GM15510 (cell line): ENCODE measurements around the gene TUNAR.

ENCODE experiments used
- POLR2A ChIP-seq: IDR thresholded peaks from 3 replicates; pipeline ENCODE4 v1.6.1; 2011; ENCODE audit warnings: borderline replicate concordance; ENCODE audit not compliant: insufficient read length; ENCODE audit errors: extremely low read depth

The TUNAR gene

DNA sequence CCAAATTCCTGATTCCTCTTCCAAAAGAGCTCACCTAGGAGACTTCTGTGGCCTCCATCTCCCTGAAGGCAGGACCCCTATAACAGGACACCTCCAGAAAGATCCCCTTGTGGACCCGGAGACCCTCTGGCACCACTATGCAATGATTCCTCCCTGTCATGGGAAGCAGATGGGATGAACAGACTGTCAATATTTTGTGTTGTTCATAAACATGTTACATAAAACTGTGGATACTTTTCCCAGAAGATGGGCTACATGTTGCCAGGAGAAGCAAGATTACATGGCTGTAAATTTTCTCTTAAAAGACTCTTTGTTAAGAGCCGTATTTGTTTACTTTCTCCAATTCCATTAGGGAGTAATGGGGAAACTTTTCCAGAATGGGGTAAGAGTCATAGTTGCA, 52.1 kb downstream of the TUNAR start:
- TF ChIP-seq POLR2A = no peak

DNA sequence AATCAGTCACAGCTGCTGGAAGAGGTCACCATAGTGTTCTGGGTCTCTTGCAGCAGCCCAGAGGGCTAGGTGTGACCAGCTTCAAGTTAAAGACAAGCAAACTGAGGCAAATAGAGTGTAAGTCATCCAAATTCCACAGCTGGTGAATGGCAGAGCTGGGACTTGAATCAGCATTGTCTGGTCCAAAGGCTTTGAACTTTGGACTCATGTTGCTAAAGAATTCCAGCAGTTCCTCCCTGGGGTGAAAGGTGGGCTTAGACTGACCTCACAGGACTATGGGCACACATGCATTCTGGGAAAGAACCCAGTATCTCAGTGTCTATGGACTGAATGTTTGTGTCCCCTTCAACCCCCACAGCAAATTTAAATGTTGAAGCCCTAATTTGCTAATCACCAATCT, 54.8 kb downstream of the TUNAR start:
- no peak for TF ChIP-seq POLR2A

DNA sequence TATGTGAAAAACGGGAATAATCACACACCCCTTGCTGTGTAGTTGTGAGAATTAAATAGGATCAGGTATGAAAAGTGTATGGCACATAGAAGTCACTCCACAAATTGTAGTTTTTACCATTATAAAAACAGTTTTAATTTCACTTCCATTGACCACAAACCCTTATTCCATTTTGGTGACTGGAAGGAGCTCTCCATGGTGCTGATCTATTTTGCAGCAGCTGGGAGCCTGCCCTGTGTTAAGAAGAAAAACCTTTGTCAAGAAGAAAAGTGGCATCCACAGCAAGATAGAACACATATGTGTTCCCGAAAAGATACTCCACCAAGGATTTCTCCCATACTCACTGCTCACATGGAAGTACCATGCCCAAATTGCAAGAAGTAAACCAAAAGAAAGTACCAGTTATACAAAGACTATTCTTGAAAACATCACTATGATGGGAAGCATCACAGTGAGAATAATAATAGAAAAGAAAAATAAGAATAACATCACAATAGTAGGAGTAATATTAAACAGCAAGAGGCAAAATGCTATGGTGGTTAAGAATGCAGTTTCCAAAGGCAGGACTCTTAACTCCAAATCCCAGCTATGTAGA, 58.7 kb downstream of the TUNAR start:
- TF ChIP-seq POLR2A = no peak

DNA sequence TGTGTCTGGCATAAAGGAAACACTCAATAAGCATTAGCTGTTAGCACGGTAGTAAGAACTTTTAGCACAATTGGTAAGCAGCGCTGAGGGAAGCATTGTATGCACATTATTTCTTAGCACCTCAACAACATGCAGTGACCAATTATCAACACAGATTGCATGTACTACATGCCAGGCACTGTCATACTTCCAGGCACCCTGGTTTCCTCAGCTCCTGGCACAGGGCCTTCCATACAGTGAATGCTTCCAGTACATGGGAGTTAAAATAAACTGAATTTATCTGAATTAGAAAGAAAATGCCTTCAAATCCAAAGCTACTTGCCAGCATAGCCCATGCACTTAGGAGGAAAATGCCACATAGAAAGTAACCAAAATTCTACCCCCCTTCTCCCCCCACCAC, 59.4 kb downstream of the TUNAR start:
- TF ChIP-seq POLR2A = no peak

DNA sequence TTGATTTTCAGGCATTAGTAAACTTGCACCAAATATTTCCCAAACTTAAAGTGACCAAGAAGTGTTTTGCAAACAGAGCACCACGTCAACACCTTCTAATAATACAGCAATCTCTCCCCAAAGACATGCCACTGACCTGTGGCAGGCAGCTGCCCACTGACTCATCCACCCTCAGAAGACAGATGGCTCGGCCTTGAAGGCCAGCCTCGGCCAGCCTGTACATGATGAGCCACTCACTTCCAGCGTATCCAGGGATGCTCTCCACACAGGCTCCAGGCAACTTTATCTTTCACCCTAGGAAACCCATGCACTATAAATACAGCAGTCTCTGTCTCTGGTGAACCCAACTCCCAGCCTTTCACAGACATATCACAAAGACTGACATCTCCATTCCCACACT, 62.7 kb downstream of the TUNAR start:
- no peak for TF ChIP-seq POLR2A

DNA sequence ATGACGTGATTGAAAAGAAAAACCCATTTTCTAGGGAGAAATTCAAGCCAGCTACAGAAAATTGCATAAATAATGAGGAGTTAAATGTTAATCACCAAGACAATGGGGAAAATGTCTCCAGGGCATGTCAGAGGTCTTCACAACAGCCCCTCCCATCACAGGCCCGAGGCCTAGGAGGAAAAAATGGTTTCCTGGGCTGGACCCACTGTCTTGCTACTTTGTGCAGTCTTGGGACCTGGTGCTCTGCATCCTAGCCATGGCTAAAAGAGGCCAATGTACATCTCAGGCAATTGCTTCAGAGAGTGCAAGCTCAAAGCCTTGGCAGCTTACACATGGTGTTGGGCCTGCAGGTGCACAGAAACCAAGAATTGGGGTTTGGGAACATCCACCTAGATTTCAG, 65.3 kb downstream of the TUNAR start:
- TF ChIP-seq POLR2A = no peak

DNA sequence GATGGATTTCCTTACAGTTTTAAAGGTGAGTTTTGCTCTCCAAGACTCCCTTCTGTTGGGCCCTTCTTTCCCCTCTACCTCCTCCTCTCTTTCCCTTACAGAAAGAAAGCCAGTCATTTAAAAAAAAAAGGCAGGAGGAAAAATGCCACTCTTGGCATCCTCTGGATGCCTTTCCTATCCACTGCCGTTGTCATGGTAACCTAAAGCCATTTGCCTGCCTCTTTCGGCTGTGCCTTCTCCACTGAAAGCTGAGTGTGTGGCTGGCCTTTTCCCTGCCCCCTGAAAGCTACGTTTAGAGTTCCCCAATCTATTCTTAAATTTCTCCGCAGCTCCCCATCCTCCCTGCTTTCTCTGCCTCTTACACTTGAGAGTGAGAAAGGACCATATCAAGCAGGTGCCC, 67.1 kb downstream of the TUNAR start:
- TF ChIP-seq POLR2A = no peak

DNA sequence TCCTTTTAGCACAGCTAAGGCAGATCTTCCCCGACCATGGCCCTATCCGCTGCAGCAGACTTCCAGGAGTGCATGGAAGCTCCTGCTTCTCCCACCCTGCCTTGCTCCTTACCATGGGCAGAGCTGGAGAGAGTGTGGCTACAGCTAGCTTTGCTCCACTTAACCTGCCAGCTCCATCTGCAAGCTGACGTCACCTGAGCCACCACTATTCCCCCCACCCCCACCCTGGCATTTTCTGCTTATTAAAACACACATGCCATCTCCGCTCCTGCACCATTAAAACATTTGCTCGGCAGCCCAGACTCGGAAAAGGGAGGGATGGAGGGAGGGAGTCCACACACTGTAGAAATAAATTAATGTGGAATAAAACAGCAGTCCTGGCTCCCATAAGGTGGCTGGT, 67.8 kb downstream of the TUNAR start:
- TF ChIP-seq POLR2A = no peak

DNA sequence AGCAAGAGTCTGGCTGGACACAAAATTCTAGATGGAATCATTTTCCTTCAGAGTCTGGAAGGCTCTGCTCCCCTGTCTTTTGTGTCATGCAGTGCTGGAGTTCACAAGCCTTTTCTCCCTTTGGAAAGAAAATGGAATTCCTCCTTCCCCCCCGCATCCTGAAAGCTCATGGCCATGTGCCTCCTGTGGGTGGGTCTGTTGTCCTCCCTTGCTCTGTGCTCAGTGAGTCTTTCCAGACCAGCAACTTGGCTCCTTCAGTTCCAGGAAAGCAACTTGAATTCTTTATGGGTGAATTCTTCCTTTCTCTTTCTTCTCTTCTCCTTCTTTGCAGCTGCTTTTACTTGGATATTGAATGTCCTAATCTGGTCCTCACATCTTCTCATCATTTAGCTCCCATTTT, 70.2 kb downstream of the TUNAR start:
- no peak for TF ChIP-seq POLR2A

DNA sequence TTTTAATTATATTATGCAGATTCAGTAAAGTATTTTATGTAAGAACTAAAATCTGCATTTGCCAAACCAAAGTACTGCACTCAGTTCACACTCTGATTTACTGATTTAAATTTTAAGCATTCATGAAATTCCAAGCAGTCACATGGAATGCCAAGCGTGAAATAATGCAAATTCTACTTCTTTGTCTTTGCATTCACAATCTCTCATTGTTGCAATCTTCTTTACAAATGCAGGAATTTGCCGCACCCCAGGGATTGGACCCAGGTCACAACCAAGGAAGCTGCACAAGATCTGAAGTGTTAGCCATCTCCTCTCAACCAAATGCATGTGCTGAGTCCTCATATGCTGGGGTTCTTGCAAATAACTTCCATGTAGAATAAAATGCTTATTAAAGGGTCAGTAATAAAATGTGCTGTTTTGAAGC, 71.9 kb downstream of the TUNAR start:
- TF ChIP-seq POLR2A = no peak

DNA sequence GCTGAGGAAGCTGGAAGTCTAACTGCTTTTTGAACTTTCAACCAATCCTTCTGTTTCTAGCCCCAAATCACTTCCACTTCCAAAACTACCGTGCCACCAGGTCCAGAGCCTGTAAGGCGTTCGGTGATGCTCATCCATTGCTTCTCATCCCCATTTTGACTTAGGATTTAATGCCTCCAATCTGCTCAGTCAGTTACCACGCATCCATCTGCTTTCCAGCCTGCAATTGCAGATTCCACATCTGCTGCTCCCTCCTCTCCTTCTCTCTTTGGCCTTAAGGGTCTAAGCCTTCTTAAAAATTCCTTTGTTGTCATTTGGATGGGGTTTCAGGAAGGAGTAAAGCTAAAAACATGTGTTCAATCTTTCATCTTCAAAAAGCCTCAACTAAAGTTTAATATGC, 74.7 kb downstream of the TUNAR start:
- TF ChIP-seq POLR2A = no peak

DNA sequence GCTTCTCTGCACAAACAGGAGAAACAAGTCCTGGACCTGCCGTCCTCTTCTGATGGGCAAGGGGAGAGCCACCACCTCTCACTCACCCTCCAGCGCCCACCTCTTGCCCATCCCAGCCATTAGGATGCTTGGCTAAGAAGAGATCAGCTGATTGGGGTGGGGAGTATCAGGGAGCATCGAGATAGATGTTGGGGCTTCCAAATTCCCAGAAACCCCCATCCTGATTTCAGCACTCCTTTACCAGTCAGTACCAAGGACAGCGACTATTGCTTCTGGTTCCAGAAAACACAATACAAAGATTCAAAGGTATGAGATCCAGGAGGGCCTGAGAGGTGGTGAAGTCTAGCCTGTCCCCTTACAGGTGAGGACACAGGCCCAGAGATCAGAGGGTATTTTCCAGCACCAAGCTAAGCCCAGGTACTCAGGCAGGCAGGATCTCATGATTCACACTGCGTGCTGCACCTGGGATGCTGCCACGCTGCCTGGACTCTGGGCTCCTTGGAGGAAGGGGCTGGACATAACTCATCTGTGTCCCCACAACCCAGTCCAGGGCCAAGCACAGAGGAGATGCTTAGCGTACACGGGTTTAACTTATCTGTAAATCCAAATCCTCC, 76.6 kb downstream of the TUNAR start:
- TF ChIP-seq POLR2A = no peak

DNA sequence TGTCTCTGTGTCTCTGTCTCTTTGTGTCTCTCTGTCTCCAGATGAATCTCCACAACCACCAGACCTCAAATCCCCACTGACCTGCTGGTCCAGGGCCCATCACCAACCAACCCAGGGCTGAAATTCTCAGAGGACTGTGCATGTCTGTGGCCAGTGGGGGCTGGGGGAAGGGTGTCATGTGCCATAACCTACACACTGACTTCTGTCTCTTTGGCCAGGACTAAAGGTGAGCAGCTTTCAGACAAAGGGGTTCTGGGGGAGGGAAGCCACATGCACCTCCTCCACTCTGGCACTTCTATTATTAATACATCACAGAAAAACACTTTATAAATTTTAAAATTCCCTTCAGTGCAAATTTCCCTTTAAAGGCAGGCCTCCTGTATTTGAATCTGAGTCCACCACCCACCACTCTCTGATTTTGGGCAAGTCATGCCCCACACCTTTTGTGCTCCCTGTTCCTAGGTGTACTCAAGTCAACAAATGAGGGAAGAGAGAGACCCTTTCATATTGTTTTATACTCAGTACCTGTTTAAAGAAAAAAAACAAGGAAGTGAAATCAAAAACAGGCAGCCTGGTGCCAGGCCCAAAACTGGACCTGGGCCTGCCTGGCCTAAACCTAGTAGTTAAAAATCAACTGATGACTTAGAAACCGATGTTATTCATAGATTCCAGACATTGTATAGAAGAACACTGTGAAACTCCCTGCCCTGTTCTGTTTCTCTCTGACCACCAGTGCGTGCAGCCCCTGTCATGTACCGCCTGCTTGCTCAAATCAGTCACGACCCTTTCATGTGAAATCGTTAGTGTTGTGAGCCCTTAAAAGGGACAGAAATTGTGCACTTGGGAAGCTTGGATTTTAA, 80.2 kb downstream of the TUNAR start:
- no peak for TF ChIP-seq POLR2A

DNA sequence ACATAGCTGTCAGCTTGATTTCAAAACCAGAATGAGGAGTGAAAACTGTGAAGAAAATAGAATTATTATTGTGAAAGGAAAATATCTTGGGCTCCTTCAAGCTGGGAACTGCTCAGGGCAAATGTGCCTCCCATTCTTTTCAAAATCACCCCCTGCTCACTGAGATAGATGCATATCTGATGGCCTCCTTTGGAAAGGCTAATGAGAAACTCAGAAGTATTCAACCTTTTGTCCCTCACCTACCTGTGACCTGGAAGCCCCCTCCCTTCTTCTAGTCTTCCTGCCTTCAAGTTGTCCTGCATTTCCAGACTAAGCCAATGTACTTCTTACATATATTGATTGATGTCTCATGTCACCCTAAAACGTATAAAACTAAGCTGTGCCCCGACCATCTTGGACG, 81.5 kb downstream of the TUNAR start:
- no peak for TF ChIP-seq POLR2A

DNA sequence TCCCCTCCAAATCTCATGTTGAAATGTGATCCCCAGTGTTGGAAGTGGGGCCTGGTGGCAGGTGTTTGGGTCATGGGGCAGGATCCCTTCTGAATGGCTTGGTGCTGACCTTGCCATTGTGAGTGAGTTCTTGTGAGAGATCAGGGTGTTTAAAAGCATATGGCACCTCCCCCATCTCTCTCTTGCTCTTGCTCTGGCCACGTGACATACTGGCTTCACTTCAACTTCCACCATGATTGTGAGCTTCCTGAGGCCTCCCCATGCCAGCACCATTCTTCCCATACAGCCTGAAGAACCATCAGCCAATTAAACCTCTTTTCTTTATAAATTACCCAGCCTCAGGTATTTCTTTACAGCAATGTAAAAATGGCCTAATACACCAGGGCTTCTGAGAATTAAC, 82.7 kb downstream of the TUNAR start:
- no peak for TF ChIP-seq POLR2A

DNA sequence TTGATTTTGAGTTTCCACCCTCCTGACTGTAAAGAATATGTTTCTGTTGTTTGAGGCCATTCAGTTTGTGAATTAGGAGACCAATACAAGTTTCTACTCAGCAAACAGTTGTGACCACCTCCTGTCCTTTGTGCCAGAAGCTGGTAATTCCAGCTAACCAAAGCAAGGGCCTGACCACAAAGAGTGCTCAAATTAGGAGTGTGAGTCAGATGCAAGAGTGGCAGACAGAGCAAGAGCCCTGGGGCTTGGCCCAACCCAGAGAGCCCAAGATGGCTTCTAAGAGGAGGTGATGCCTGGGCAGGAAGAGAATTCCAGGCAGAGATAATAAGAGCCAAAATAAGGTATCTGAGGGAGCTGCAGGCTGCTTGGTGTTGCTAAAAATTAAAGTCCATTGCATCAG, 84.8 kb downstream of the TUNAR start:
- TF ChIP-seq POLR2A = no peak
